K562 (cell line): Measurements from ENCODE around the gene SLCO3A1. TPM values are rescaled to one million over a fixed set of nuclear protein-coding genes. Genes with fewer than 3 reads are reported as not detected.

ENCODE experiments used
- ATAC-seq: fragments of 200-7000 bp; cut with Tn5 transposase; 3 replicates; pipeline ENCODE4 v1.9.1; 2020; ENCODE audit warnings: moderate library complexity
- BruUV-seq: library from RNA; stranded (reverse); fragments of 400-500 nt; replicated peaks from 2 replicates; lab custom pipeline; 2021; lab: Mats Ljungman, UMichigan
- CTCF ChIA-PET: fragments of 300-600 bp; formaldehyde crosslinking; extraction: SDS; loops from one replicate; lab custom pipeline; 2021; ENCODE audit warnings: low intra/inter-chr PET ratio; lab: Yijun Ruan, JAX
- POLR2A ChIA-PET: fragments of 300-600, 350-650 bp; sonication (Branson Sonifier 250); formaldehyde crosslinking; extraction: SDS; loops from one replicate; lab custom pipeline; 2021; ENCODE audit warnings: antibody characterized with exemption, inconsistent platforms; lab: Yijun Ruan, JAX
- DNase-seq, 4 experiments: peaks; one replicate each; pipeline versions ENCODE4 v3.0.0 to v3.0.0-alpha.2; 2011 to 2018; ENCODE audit warnings: low spot score in 3 of 4, mixed read lengths in 3 of 4; ENCODE audit errors: extremely low read depth in 1 of 4
- FAIRE-seq: peaks from 2 replicates; lab custom pipeline; 2011; peaks lifted over from hg19 to GRCh38; lab: Jason Lieb, UNC
- H2AFZ ChIP-seq: 2 replicates; pipeline ENCODE4 v1.6.0; 2011; ENCODE audit warnings: low read depth, low read length, control low read depth, inconsistent platforms
- H3K27ac ChIP-seq: fragments of 200-600 bp; 3 replicates; pipeline ENCODE4 v1.8.0; 2011; ENCODE audit warnings: low read depth, mild to moderate bottlenecking, control low read depth, inconsistent platforms, low read length, moderate library complexity, mixed read lengths; ENCODE audit errors: extremely low read depth
- H3K27me3 ChIP-seq, 2 experiments: fragments of 300-600 bp in 1 of 2; 2 replicates in 1 of 2; 3 replicates in 1 of 2; pipeline versions ENCODE4 v1.6.0 to v1.8.0; 2011; ENCODE audit warnings: inconsistent platforms in 2 of 2, low read length in 2 of 2, mild to moderate bottlenecking in 1 of 2, mixed read lengths in 1 of 2, moderate library complexity in 1 of 2; ENCODE audit not compliant: control insufficient read depth in 2 of 2, insufficient read depth in 2 of 2
- H3K36me3 ChIP-seq: fragments of 300-600 bp; 3 replicates; pipeline ENCODE4 v1.8.0; 2011; ENCODE audit warnings: mild to moderate bottlenecking, low read length, inconsistent platforms; ENCODE audit not compliant: control insufficient read depth, insufficient read depth
- H3K4me1 ChIP-seq, 2 experiments: fragments of 200-600 bp in 1 of 2; replicated peaks in 1 of 2; 2 replicates in 1 of 2; 3 replicates in 1 of 2; pipeline versions ENCODE4 v1.5.1 to v1.8.0; 2011; ENCODE audit warnings: inconsistent platforms in 2 of 2, low read length in 2 of 2, mild to moderate bottlenecking in 1 of 2, mixed read lengths in 1 of 2, moderate library complexity in 1 of 2; ENCODE audit not compliant: control insufficient read depth in 2 of 2, insufficient read depth in 2 of 2
- H3K4me2 ChIP-seq: 2 replicates; pipeline ENCODE4 v1.6.1; 2011; ENCODE audit warnings: low read length, control low read depth, inconsistent platforms, mixed read lengths; ENCODE audit not compliant: insufficient read depth
- H3K4me3 ChIP-seq: fragments of 200-600 bp; sonication (generic), shearing (Covaris generic); 2 replicates; pipeline ENCODE4 v1.5.1; 2016; ENCODE audit warnings: control low read depth, inconsistent platforms
- H3K79me2 ChIP-seq: fragments of 200-600 bp; 3 replicates; pipeline ENCODE4 v1.8.0; 2011; ENCODE audit warnings: low read length, inconsistent platforms; ENCODE audit not compliant: control insufficient read depth, insufficient read depth
- H3K9ac ChIP-seq, 2 experiments: 2 replicates each; pipeline versions ENCODE4 v1.6.0 to v1.6.1; 2011; ENCODE audit warnings: low read depth in 2 of 2, low read length in 2 of 2, control low read depth in 1 of 2, inconsistent platforms in 1 of 2, mild to moderate bottlenecking in 1 of 2, mixed read lengths in 1 of 2; ENCODE audit not compliant: insufficient read depth in 1 of 2
- H3K9me1 ChIP-seq: one replicate; pipeline ENCODE4 v1.6.0; 2011; ENCODE audit warnings: inconsistent platforms, mild to moderate bottlenecking, low read length, moderate library complexity; ENCODE audit not compliant: control insufficient read depth, insufficient read depth
- H3K9me3 ChIP-seq: replicated peaks from 2 replicates; pipeline ENCODE4 v1.5.1; 2011; ENCODE audit warnings: low read depth, low read length, inconsistent platforms; ENCODE audit not compliant: control insufficient read depth, insufficient read depth
- H4K20me1 ChIP-seq: replicated peaks from 2 replicates; pipeline ENCODE4 v1.6.1; 2011; ENCODE audit warnings: low read length, inconsistent platforms, mixed read lengths; ENCODE audit not compliant: control insufficient read depth, insufficient read depth
- EHMT2 ChIP-seq: fragments of 450-650 bp; IDR thresholded peaks from 2 replicates; pipeline ENCODE4 v1.6.1; 2018; ENCODE audit warnings: antibody characterized with exemption
- EP400 ChIP-seq: fragments of 450-650 bp; IDR thresholded peaks from 2 replicates; pipeline ENCODE4 v1.6.1; 2017; ENCODE audit warnings: antibody characterized with exemption, mild to moderate bottlenecking, moderate library complexity
- MYC ChIP-seq, 2 experiments: fragments of 250-450 bp in 1 of 2; sonication (Bioruptor Pico) in 1 of 2; IDR thresholded peaks; 2 replicates each; pipeline versions ENCODE4 v1.5.1 to v1.6.1; 2012 to 2021; ENCODE audit warnings: low read depth in 2 of 2, borderline replicate concordance in 1 of 2, improper control_type of control experiment in 1 of 2, low read length in 1 of 2, mild to moderate bottlenecking in 1 of 2, moderate library complexity in 1 of 2
- NELFE ChIP-seq: IDR thresholded peaks from 2 replicates; pipeline ENCODE4 v1.6.1; 2011; ENCODE audit warnings: mild to moderate bottlenecking; ENCODE audit not compliant: insufficient read depth, insufficient read length
- RERE ChIP-seq: sonication (generic); formaldehyde crosslinking; IDR thresholded peaks from 2 replicates; pipeline ENCODE4 v1.8.0; 2023; ENCODE audit warnings: missing genetic modification reagents, mild to moderate bottlenecking, borderline replicate concordance
- SNIP1 ChIP-seq: fragments of 450-650 bp; IDR thresholded peaks from 2 replicates; pipeline ENCODE4 v1.7.1; 2017; ENCODE audit warnings: low read depth, mild to moderate bottlenecking
- TAF15 ChIP-seq: fragments of 200-400 bp; formaldehyde crosslinking; IDR thresholded peaks from 2 replicates; pipeline ENCODE4 v1.6.1; 2017; ENCODE audit warnings: mild to moderate bottlenecking, low read depth, low read length, moderate library complexity
- ZFP91 ChIP-seq: sonication (generic); formaldehyde crosslinking; IDR thresholded peaks from 2 replicates; pipeline ENCODE4 v1.8.0; 2022; ENCODE audit warnings: mild to moderate bottlenecking, missing genetic modification reagents
- ZFPM2 ChIP-seq: fragments of 250-450 bp; sonication (Bioruptor Pico); IDR thresholded peaks from 2 replicates; pipeline ENCODE4 v1.5.1; 2022; ENCODE audit warnings: mild to moderate bottlenecking
- ZNF133 ChIP-seq: fragments of 250-450 bp; sonication (Bioruptor Pico); IDR thresholded peaks from 2 replicates; pipeline ENCODE4 v1.4.0; 2020; ENCODE audit warnings: mild to moderate bottlenecking
- ZNF324 ChIP-seq: fragments of 250-450 bp; sonication (Bioruptor Pico); IDR thresholded peaks from 2 replicates; pipeline ENCODE4 v1.4.0; 2020; ENCODE audit warnings: mild to moderate bottlenecking
- ZNF408 ChIP-seq: fragments of 250-450 bp; sonication (Bioruptor Pico); IDR thresholded peaks from 2 replicates; pipeline ENCODE4 v1.4.0; 2020; ENCODE audit warnings: low read depth, mild to moderate bottlenecking, moderate library complexity
- ZNF445 ChIP-seq: fragments of 250-450 bp; sonication (Bioruptor Pico); IDR thresholded peaks from 2 replicates; pipeline ENCODE4 v1.4.0; 2020; ENCODE audit warnings: low read depth, mild to moderate bottlenecking, moderate library complexity
- ZNF766 ChIP-seq: fragments of 200-800 bp; sonication (Bioruptor generic); conservative IDR thresholded peaks from 2 replicates; pipeline ENCODE4 v1.6.1; 2016; ENCODE audit warnings: missing genetic modification characterization, missing compliant biosample characterization
- WGBS: fragments of 100-300 bp; shearing (Covaris generic); methylation state at CpG from one replicate; pipeline ENCODE4 v1.1.6; 2016; ENCODE audit warnings: low coverage, mixed read lengths; ENCODE audit not compliant: insufficient coverage; ENCODE audit errors: missing lambda C conversion rate; 5-methylcytosine and 5-hydroxymethylcytosine counted together
- in situ Hi-C: fragments of 300-500 bp; cut with MboI; formaldehyde crosslinking; loops from 4 replicates; pipeline ENCODE4 v1.15.0; 2018; ENCODE audit warnings: inconsistent platforms, mixed read lengths
- intact Hi-C: fragments of 100-400 bp; cut with micrococcal nuclease; formaldehyde crosslinking; loops from 2 replicates; pipeline ENCODE4 v1.14.2; 2022
- polyA plus RNA-seq, 8 experiments: library from polyadenylated mRNA; depleted of rRNA in 4 of 8; stranded (reverse) in 5 of 8; unstranded in 3 of 8; fragments of >200 nt; fragmentation: Nextera tagmentation in 2 of 8; fragmentation: Illumina TruSeq in 1 of 8; extraction: Ambion mirVana in 2 of 8; extraction: Trizol in 1 of 8; gene quantifications; 2 replicates each; pipeline versions ENCODE4 v1.2.1 to v1.2.3, GENCODE V29; 2011 to 2014; ENCODE audit warnings: inconsistent platforms in 1 of 8, missing spikeins in 1 of 8
- total RNA-seq, 7 experiments: library from RNA; depleted of rRNA in 6 of 7; stranded (reverse); fragments of >200 nt in 6 of 7; fragmentation: Illumina TruSeq in 2 of 7; extraction: Trizol in 2 of 7; gene quantifications; 2 replicates each; pipeline versions ENCODE4 v1.2.1 to v1.2.3, GENCODE V29; 2011 to 2021; ENCODE audit warnings: low replicate concordance in 1 of 7
- TF ChIP-seq, protein P1 (sequence below), 2 experiments: fragments of 250-450 bp in 1 of 2; fragments of 450-650 bp in 1 of 2; sonication (Bioruptor Pico) in 1 of 2; IDR thresholded peaks; 2 replicates each; pipeline versions ENCODE4 v1.6.1 to v1.8.0; 2016 to 2021; ENCODE audit warnings: mild to moderate bottlenecking in 2 of 2, moderate library complexity in 2 of 2, missing compliant biosample characterization in 1 of 2, missing genetic modification characterization in 1 of 2

SLCO3A1 gene
- total and polyA plus RNA-seq, 9 of the 15 experiments (the other 6 are each of a cell fraction or from before 2014, with no cell fraction given), result 0.01 to 0.84 (median 0.06) TPM; not detected in 3

DNA sequence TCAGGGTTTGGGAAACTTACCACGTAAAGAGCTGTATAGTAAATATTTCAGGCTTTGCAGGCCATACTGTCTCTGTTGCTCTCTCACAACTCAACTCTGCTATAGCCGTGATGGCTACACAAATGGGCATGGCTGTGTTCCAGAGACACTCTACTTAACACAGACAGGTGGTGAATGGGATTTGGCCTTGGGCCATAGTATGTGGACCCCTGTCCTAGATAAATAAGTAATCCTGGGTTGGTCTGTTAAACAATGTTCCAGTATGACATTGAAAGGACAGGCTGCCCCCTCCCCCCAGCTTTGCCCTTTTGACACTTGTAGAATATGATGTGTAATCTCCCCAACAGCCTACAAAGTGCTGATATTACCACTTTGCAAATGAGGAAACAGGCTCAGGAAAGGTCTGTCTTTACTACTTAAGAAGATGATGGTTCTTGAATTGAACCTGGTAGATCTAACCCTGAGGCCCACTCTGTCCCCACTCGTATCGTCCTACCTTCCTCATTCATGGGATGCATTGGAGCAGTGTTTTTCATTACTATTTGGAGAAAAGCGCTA is 38.4 kb downstream of the SLCO3A1 start:
- H3K4me2 ChIP-seq, result no peak overlapping the region
- POLR2A ChIA-PET, result interaction anchor here (0.6 kb wide), 1 partner anchor 1175 kb away, joined by 3 read pairs; the partner anchor contains the start of gene BLM
- H2AFZ ChIP-seq, result no peak overlapping the region
- no peaks in the 10 kb centered on the region for H3K36me3 ChIP-seq
- no peak overlapping the region for H3K9ac ChIP-seq
- H3K27ac ChIP-seq, result no peak overlapping the region
- in situ Hi-C loops (no loop called here), intact Hi-C loops (no loop called here)
- H3K9me1 ChIP-seq, result no peaks in the 10 kb centered on the region
- FAIRE-seq (no peak), DNase-seq (no peak), ATAC-seq (no peak)
- peaks cover 0 to 7% of the 10 kb centered on the region in 2 experiments; a peak in 1 of 5 replicates for H3K27me3 ChIP-seq
- H3K9me3 ChIP-seq, result no peaks in the 10 kb centered on the region
- no peaks in the 10 kb centered on the region for H4K20me1 ChIP-seq
- BruUV-seq, result no TSS peak
- WGBS, result 0% methylated on average over 5 of the region's 5 CpGs
- CTCF ChIA-PET, result no interaction called here
- H3K79me2 ChIP-seq, result no peaks in the 10 kb centered on the region
- no peak overlapping the region for H3K4me3 ChIP-seq
- no peaks in the 10 kb centered on the region for H3K4me1 ChIP-seq
- TF ChIP-seq, protein P1, sequence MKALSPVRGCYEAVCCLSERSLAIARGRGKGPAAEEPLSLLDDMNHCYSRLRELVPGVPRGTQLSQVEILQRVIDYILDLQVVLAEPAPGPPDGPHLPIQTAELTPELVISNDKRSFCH (CRISPR knock-in tag; IDR thresholded peaks at IDR 0.05), result no peak
- TF ChIP-seq, protein P1 (tag; IDR thresholded peaks at IDR 0.05), result no peak
- TF ChIP-seq TAF15 (no peak), ZNF445 (CRISPR knock-in tag) (no peak), ZNF133 (no peak), NELFE (no peak), SNIP1 (no peak), ZFPM2 (CRISPR knock-in tag) (no peak), ZFP91 (CRISPR knock-in tag) (no peak), EHMT2 (no peak), EP400 (no peak), RERE (CRISPR knock-in tag) (no peak), MYC (IDR thresholded peaks at IDR 0.05; ENCODE audit: low read depth, low read length) (no peak), MYC (CRISPR knock-in tag; IDR thresholded peaks at IDR 0.05; ENCODE audit: borderline replicate concordance, low read depth) (no peak), ZNF324 (no peak), ZNF408 (CRISPR knock-in tag) (no peak), ZNF766 (no peak)
